Dendritic cell treated with granulocyte-macrophage colony-stimulating factor and Interleukin-4, amounts not matched to agents 40 ng/mL and 50 ng/mL, for 4 days (primary cell): ENCODE measurements around the gene PNPLA3.

Experiments used
- H3K27ac Mint-ChIP-seq: one replicate; pipeline ENCODE4 v1.8.0; 2022; ENCODE audit warnings: mild to moderate bottlenecking, mixed read lengths
- H3K27me3 Mint-ChIP-seq: one replicate; pipeline ENCODE4 v1.8.0; 2022; ENCODE audit warnings: mild to moderate bottlenecking, mixed read lengths
- H3K36me3 Mint-ChIP-seq: one replicate; pipeline ENCODE4 v1.8.0; 2022; ENCODE audit warnings: low read depth, mixed read lengths
- H3K4me1 Mint-ChIP-seq: one replicate; pipeline ENCODE4 v1.8.0; 2022; ENCODE audit warnings: low read depth, mixed read lengths
- H3K4me3 Mint-ChIP-seq: one replicate; pipeline ENCODE4 v1.8.0; 2022; ENCODE audit warnings: mild to moderate bottlenecking, moderate library complexity, mixed read lengths
- H3K9me3 Mint-ChIP-seq: one replicate; pipeline ENCODE4 v1.8.0; 2022; ENCODE audit warnings: mixed read lengths
- intact Hi-C: fragments of 100-400 bp; cut with micrococcal nuclease; formaldehyde crosslinking; loops from one replicate; pipeline ENCODE4 v1.15.0; 2022

PNPLA3 gene

GRCh38 chr22:43923631-43924464 lies at the start of gene PNPLA3:
PNPLA3 (plus strand) TSS chr22:43923805; CDS start chr22:43923912, 107 bp downstream.
- H3K9me3 Mint-ChIP-seq = no peaks in the 10 kb centered on the region
- H3K36me3 Mint-ChIP-seq = no peaks in the 10 kb centered on the region
- peaks cover 62% of the 10 kb centered on the region for H3K27me3 Mint-ChIP-seq
- peaks cover 46% of the 10 kb centered on the region for H3K4me1 Mint-ChIP-seq
- peak within 1 kb of the TSS; percentile 57 for H3K27ac Mint-ChIP-seq
- H3K4me3 Mint-ChIP-seq = peak within 1 kb of the TSS; percentile 82
- intact Hi-C loops = no loop called here

GRCh38 chr22:43876866-43877509 lies 46.6 kb upstream of the PNPLA3 start:
- intact Hi-C loops = no loop called here
- Mint-ChIP-seq H3K27ac (no peak overlapping the region), H3K36me3 (no peaks in the 10 kb centered on the region), H3K27me3 (peaks cover 1% of the 10 kb centered on the region), H3K9me3 (no peaks in the 10 kb centered on the region), H3K4me1 (no peaks in the 10 kb centered on the region), H3K4me3 (no peak overlapping the region)

GRCh38 chr22:43878079-43878795 lies 45.4 kb upstream of the PNPLA3 start:
- intact Hi-C loops = no loop called here
- no peak overlapping the region for H3K27ac Mint-ChIP-seq
- no peaks in the 10 kb centered on the region for H3K9me3 Mint-ChIP-seq
- no peak overlapping the region for H3K4me3 Mint-ChIP-seq
- H3K36me3 Mint-ChIP-seq = no peaks in the 10 kb centered on the region
- peaks cover 1% of the 10 kb centered on the region for H3K27me3 Mint-ChIP-seq
- no peaks in the 10 kb centered on the region for H3K4me1 Mint-ChIP-seq

GRCh38 chr22:43878831-43879550 lies 44.6 kb upstream of the PNPLA3 start:
- Mint-ChIP-seq H3K27ac (no peak overlapping the region), H3K36me3 (no peaks in the 10 kb centered on the region), H3K4me1 (no peaks in the 10 kb centered on the region), H3K9me3 (no peaks in the 10 kb centered on the region), H3K4me3 (no peak overlapping the region), H3K27me3 (peaks cover 1% of the 10 kb centered on the region)
- intact Hi-C loops = no loop called here

- Mint-ChIP-seq H3K27ac (no peak overlapping the region), H3K4me1 (no peaks in the 10 kb centered on the region), H3K27me3 (no peaks in the 10 kb centered on the region), H3K36me3 (no peaks in the 10 kb centered on the region), H3K9me3 (no peaks in the 10 kb centered on the region), H3K4me3 (no peak overlapping the region)
- intact Hi-C loops = no loop called here
These were observed 43.6 kb upstream of the PNPLA3 start for GRCh38 chr22:43879901-43880540.

GRCh38 chr22:43880541-43880991 lies 43.0 kb upstream of the PNPLA3 start:
- H3K27ac Mint-ChIP-seq = no peak overlapping the region
- H3K27me3 Mint-ChIP-seq = no peaks in the 10 kb centered on the region
- no peak overlapping the region for H3K4me3 Mint-ChIP-seq
- no peaks in the 10 kb centered on the region for H3K36me3 Mint-ChIP-seq
- intact Hi-C loops = no loop called here
- H3K9me3 Mint-ChIP-seq = no peaks in the 10 kb centered on the region
- no peaks in the 10 kb centered on the region for H3K4me1 Mint-ChIP-seq

GRCh38 chr22:43881091-43882061 lies 42.2 kb upstream of the PNPLA3 start:
- Mint-ChIP-seq H3K9me3 (no peaks in the 10 kb centered on the region), H3K27me3 (peaks cover under 1% of the 10 kb centered on the region)

GRCh38 chr22:43882122-43882767 lies 41.4 kb upstream of the PNPLA3 start:
- H3K27ac Mint-ChIP-seq = no peak overlapping the region
- H3K9me3 Mint-ChIP-seq = no peaks in the 10 kb centered on the region
- H3K27me3 Mint-ChIP-seq = peaks cover 5% of the 10 kb centered on the region
- H3K4me3 Mint-ChIP-seq = no peak overlapping the region
- H3K36me3 Mint-ChIP-seq = no peaks in the 10 kb centered on the region
- intact Hi-C loops = no loop called here
- no peaks in the 10 kb centered on the region for H3K4me1 Mint-ChIP-seq

More at GRCh38 chr22:43881091-43882061, 42.2 kb upstream of the PNPLA3 start:
- H3K27ac Mint-ChIP-seq = no peak overlapping the region
- intact Hi-C loops = no loop called here
- H3K36me3 Mint-ChIP-seq = no peaks in the 10 kb centered on the region
- H3K4me1 Mint-ChIP-seq = no peaks in the 10 kb centered on the region
- H3K4me3 Mint-ChIP-seq = no peak overlapping the region

GRCh38 chr22:43883012-43883661 lies 40.5 kb upstream of the PNPLA3 start:
- Mint-ChIP-seq H3K9me3 (no peaks in the 10 kb centered on the region), H3K36me3 (no peaks in the 10 kb centered on the region), H3K4me3 (no peak overlapping the region), H3K4me1 (no peaks in the 10 kb centered on the region), H3K27me3 (peaks cover 9% of the 10 kb centered on the region), H3K27ac (no peak overlapping the region)
- intact Hi-C loops = no loop called here

GRCh38 chr22:43883719-43884415 lies 39.7 kb upstream of the PNPLA3 start:
- intact Hi-C loops = no loop called here
- Mint-ChIP-seq H3K4me3 (no peak overlapping the region), H3K27ac (no peak overlapping the region), H3K36me3 (no peaks in the 10 kb centered on the region), H3K4me1 (no peaks in the 10 kb centered on the region), H3K27me3 (peaks cover 11% of the 10 kb centered on the region), H3K9me3 (no peaks in the 10 kb centered on the region)

GRCh38 chr22:43884600-43885318 lies 38.8 kb upstream of the PNPLA3 start:
- Mint-ChIP-seq H3K27ac (no peak overlapping the region), H3K9me3 (no peaks in the 10 kb centered on the region), H3K4me1 (no peaks in the 10 kb centered on the region), H3K4me3 (no peak overlapping the region), H3K27me3 (peaks cover 19% of the 10 kb centered on the region), H3K36me3 (no peaks in the 10 kb centered on the region)
- intact Hi-C loops = no loop called here
